LNCAP (cell line): Measurements from ENCODE around the gene MAP2K4.

Experiments
- TF ChIP-seq, protein P1 (sequence below): fragments of 450-650 bp; IDR thresholded peaks from 2 replicates; pipeline ENCODE4 v1.5.1; 2017; ENCODE audit warnings: mild to moderate bottlenecking

Gene MAP2K4

DNA sequence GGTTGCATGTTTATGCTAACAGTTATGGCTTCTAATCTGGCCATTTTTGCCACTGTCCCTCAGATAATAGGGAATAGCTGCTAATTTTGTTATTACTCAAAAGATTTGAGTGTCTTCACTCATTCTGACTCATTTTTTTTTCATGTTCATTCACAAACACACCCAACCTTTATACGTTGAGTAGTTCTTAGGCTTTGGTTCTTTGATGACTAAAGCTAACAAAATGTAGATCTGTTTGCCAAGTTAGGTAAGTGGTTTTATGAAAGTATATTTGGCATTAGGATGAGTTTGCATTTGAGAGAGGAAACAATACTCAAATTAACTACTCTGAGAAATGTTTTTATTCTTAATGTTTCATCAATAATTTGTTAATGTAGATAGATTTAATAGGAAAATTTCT, 3.6 kb downstream of the MAP2K4 start:
- TF ChIP-seq, protein P1, sequence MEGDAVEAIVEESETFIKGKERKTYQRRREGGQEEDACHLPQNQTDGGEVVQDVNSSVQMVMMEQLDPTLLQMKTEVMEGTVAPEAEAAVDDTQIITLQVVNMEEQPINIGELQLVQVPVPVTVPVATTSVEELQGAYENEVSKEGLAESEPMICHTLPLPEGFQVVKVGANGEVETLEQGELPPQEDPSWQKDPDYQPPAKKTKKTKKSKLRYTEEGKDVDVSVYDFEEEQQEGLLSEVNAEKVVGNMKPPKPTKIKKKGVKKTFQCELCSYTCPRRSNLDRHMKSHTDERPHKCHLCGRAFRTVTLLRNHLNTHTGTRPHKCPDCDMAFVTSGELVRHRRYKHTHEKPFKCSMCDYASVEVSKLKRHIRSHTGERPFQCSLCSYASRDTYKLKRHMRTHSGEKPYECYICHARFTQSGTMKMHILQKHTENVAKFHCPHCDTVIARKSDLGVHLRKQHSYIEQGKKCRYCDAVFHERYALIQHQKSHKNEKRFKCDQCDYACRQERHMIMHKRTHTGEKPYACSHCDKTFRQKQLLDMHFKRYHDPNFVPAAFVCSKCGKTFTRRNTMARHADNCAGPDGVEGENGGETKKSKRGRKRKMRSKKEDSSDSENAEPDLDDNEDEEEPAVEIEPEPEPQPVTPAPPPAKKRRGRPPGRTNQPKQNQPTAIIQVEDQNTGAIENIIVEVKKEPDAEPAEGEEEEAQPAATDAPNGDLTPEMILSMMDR, result no peak

DNA sequence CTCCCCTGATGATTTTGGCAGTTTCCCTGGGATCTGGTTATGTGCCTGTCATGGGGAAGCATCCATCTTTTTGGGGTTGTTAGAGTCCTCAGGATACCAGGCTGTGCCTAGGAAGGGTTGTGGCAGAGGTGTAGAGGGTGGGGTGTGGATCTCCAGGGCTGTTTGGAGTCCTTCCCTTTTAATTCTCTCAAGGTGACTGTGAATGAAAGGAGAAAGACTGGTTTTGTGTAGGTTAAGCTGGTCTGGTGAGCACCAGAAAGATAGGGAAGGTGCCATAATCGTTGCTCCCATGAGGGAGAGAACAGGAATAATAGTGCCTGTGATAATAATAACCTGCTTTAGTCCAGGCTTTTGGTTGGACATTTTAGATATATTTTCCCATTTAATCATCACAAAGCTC, 7.0 kb downstream of the MAP2K4 start:
- TF ChIP-seq, protein P1, result no peak

DNA sequence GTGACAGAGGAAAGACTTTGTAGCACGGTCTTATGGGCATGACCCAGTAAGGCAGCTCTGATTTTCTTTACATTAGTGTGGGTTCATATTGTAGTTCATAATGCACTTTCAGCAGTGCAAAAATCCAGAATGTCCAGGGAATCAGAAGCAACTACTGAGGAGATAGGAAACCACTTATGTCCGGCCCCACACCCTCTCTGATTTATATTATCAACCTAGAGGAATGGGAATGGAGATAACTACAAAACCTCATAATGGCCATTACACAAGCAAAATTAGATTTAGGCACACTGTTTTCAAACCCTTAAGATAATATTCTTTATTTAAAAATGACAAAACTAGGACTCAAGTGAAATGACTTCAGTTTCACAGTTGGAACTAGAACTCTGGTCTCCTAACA, 7.9 kb downstream of the MAP2K4 start:
- TF ChIP-seq, protein P1, result no peak

DNA sequence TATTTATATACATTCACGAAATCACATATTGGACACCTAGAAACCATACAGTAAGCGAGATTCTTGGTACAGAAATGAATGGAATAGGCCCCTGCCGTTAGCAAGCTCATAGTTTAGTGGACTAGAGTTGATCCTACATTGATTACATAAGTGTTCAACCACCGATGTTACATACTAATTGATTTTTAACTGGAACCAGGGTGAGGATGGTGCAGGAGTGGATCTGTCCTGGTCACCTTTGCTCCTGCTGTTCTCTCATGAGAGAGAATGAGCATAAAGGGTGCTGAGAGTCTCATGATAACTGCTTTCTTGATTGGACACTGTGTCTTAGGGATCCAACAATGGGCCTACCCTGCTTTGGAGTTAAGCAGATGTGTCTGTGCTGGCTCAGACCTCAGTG, 13.9 kb downstream of the MAP2K4 start:
- TF ChIP-seq, protein P1, result no peak

DNA sequence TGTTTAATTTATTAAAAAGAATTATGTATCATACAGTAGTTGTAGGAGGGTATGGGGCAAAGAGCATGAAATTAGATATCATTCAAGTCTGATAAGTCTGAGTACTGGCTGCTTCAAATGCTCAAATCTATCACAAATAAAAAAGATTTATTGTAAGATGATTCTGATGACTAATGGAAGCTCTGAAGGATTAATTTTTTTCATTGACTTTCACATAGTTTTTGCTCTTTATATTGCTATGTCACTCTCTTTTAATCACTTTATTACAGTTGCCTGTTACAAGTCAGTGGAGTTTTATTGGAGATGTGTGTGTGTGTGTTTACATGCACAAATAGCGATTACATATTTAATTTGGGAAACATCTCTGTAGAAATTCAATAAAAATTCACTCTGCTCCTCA, 15.0 kb downstream of the MAP2K4 start:
- TF ChIP-seq, protein P1, result no peak

DNA sequence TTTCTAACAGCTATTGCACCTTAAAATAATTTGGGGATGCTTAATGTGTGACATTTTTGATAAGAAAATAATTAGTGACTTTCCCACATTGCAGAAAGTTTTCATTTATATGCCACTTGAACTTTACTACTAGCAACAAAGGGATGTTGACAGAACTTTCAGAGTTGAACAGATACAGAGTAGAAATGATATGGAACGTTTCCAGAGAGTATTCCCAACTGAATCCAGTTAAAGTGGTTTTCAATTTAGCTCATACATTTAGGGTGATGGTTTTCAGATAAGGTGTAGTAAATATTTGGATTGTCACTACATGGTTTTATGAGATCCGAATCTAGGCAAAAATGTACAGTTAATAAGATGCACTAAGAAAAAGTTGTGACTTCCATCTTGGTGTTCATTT, 17.3 kb downstream of the MAP2K4 start:
- TF ChIP-seq, protein P1, result no peak

DNA sequence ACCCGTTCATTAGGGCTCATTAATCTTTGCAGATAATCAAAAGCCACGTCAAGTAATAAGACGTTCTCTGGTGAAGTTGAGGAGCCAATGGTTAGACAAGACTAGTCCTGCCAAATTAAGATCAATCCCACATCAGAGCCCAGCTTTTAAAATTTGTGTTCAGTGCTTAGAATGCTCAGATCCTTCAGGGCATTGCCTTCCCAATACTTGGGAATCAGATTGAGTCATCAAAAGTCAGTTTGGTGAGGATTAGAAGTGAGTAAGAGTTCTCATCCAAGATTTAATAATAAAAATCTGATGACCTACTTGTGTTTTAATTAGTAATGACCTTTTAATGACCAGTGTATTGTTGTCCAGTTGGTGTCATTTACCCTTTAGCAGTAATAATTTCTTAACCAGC, 19.8 kb downstream of the MAP2K4 start:
- TF ChIP-seq, protein P1, result no peak

DNA sequence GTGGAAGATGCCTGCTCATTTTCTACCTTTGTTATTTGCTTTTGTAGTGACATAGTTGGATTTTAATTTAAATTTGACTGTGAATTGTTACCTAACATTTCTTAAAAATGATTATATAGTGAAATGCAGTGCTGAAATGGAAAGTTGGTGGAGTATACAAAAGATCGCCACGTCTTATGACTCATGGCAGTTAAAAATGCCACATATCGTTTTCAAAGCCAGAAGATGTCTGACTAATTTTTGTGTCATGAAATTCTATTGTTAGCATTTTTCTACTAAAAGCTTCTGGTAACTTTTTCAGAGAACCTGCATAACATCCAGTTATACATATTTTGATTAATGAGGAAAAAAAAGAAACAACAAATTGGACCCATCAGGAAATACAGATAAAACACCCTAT, 20.6 kb downstream of the MAP2K4 start:
- TF ChIP-seq, protein P1, result no peak
